A673 (cell line): ENCODE results near the gene NUBPL.

ENCODE experiments used
- CTCF ChIP-seq: fragments of 300-800, 200-600 bp; sonication (generic); conservative IDR thresholded peaks from 2 replicates; pipeline ENCODE4 v1.5.1; 2017; ENCODE audit warnings: low read depth, mild to moderate bottlenecking, antibody characterized with exemption, low read length, moderate library complexity, mixed read lengths
- EZH2 ChIP-seq: fragments of 200-600 bp; sonication (generic); IDR thresholded peaks from 2 replicates; pipeline ENCODE4 v1.6.1; 2017; ENCODE audit warnings: borderline replicate concordance, low read depth, mild to moderate bottlenecking, mixed read lengths, antibody characterized with exemption, low read length; ENCODE audit not compliant: poor library complexity, severe bottlenecking

- TF ChIP-seq CTCF: no peak
- TF ChIP-seq EZH2: no peak
These were observed 156.3 kb downstream of the NUBPL start for GRCh38 chr14:31717294-31718085.
